OCI-LY7 (cell line): Measurements from ENCODE around the gene MACROD2. TPM values are rescaled to one million over a fixed set of nuclear protein-coding genes. Genes with fewer than 3 reads are reported as not detected.
A peak's percentile ranks its signal among the peaks of the same experiment; 100 is the strongest.

Experiments used
- BruUV-seq: library from RNA; stranded (reverse); fragments of 400-500 nt; replicated peaks from 2 replicates; lab custom pipeline; 2021; lab: Mats Ljungman, UMichigan
- CTCF ChIA-PET: fragments of 300-600 bp; sonication (Branson Sonifier 250); formaldehyde crosslinking; loops from one replicate; lab custom pipeline; 2022; ENCODE audit warnings: antibody characterized with exemption; ENCODE audit not compliant: unreplicated experiment; lab: Charles Lee
- POLR2A ChIA-PET: fragments of 300-600 bp; sonication (Branson Sonifier 250); formaldehyde crosslinking; loops from one replicate; lab custom pipeline; 2022; ENCODE audit warnings: antibody characterized with exemption; lab: Charles Lee
- DNase-seq: peaks from one replicate; pipeline ENCODE4 v3.0.0-alpha.2; 2015; ENCODE audit warnings: low spot score
- H2AFZ ChIP-seq: fragments of 200-600 bp; sonication (generic), shearing (Covaris generic); 2 replicates; pipeline ENCODE4 v1.6.1; 2014; ENCODE audit warnings: mild to moderate bottlenecking, antibody characterized with exemption, low read length, moderate library complexity
- H3K27ac ChIP-seq: fragments of 200-600 bp; sonication (generic); 2 replicates; pipeline ENCODE4 v1.5.1; 2014; ENCODE audit warnings: mixed run types, low read depth, mild to moderate bottlenecking, moderate library complexity, low read length, inconsistent platforms; ENCODE audit not compliant: poor library complexity, severe bottlenecking
- H3K36me3 ChIP-seq: fragments of 200-600 bp; sonication (generic); 2 replicates; pipeline ENCODE4 v1.6.1; 2014; ENCODE audit warnings: mild to moderate bottlenecking, antibody characterized with exemption, low read length, moderate library complexity, mixed read lengths; ENCODE audit not compliant: insufficient read depth
- H3K4me1 ChIP-seq: fragments of 200-600 bp; sonication (generic); 2 replicates; pipeline ENCODE4 v1.5.1; 2014; ENCODE audit warnings: mild to moderate bottlenecking, low read length; ENCODE audit not compliant: insufficient read depth, poor library complexity, severe bottlenecking
- H3K4me2 ChIP-seq: fragments of 200-600 bp; sonication (generic); 2 replicates; pipeline ENCODE4 v1.6.1; 2014; ENCODE audit warnings: mild to moderate bottlenecking, low read length
- H3K4me3 ChIP-seq: fragments of 200-600 bp; sonication (generic); 2 replicates; pipeline ENCODE4 v1.5.1; 2014; ENCODE audit warnings: mild to moderate bottlenecking, low read depth, low read length; ENCODE audit not compliant: poor library complexity, severe bottlenecking
- H3K79me2 ChIP-seq: fragments of 200-600 bp; sonication (generic); 2 replicates; pipeline ENCODE4 v1.6.1; 2016; ENCODE audit warnings: low read depth, mild to moderate bottlenecking, low read length, moderate library complexity, mixed read lengths; ENCODE audit not compliant: insufficient read depth
- H3K9me2 ChIP-seq: fragments of 200-600 bp; sonication (generic); 2 replicates; pipeline ENCODE4 v1.6.1; 2016; ENCODE audit warnings: mild to moderate bottlenecking, low read length, mixed read lengths; ENCODE audit not compliant: insufficient read depth
- H3K9me3 ChIP-seq: fragments of 200-600 bp; sonication (generic); 2 replicates; pipeline ENCODE4 v1.6.1; 2014; ENCODE audit warnings: mild to moderate bottlenecking, mixed run types, low read length, mixed read lengths
- H4K20me1 ChIP-seq: fragments of 200-600 bp; sonication (generic); 2 replicates; pipeline ENCODE4 v1.6.1; 2014; ENCODE audit warnings: mild to moderate bottlenecking, antibody characterized with exemption, low read length, moderate library complexity, mixed read lengths; ENCODE audit not compliant: insufficient read depth
- CTCF ChIP-seq: fragments of 200-600 bp; sonication (generic); conservative IDR thresholded peaks from 2 replicates; pipeline ENCODE4 v1.5.1; 2014; ENCODE audit warnings: mild to moderate bottlenecking, antibody characterized with exemption, low read length, moderate library complexity, mixed read lengths
- EZH2phosphoT487 ChIP-seq: fragments of 200-600 bp; sonication (generic); IDR thresholded peaks from 2 replicates; pipeline ENCODE4 v1.6.1; 2018; ENCODE audit warnings: low read depth, borderline replicate concordance, mild to moderate bottlenecking, mixed run types, antibody characterized with exemption, low read length, moderate library complexity, mixed read lengths
- intact Hi-C: fragments of 100-400 bp; cut with micrococcal nuclease; formaldehyde crosslinking; loops from one replicate; pipeline ENCODE4 v1.10.0; 2022; ENCODE audit not compliant: unreplicated experiment
- total RNA-seq, 2 experiments: library from RNA; depleted of rRNA in 1 of 2; stranded (reverse); fragments of >200 nt in 1 of 2; shearing (Covaris generic) in 1 of 2; gene quantifications; 2 replicates each; pipeline ENCODE4 v1.2.3, GENCODE V29; 2014 to 2022

The MACROD2 gene
- total RNA-seq, 2 experiments from 2014 or later = 0.09 to 4.5 TPM

- no peak for DNase-seq
- no peak overlapping the region for H3K4me2 ChIP-seq
These were observed 1880.1 kb downstream of the MACROD2 start for GRCh38 chr20:15875446-15875845.

GRCh38 chr20:15882553-15882952, 1887.2 kb downstream of the MACROD2 start:
- Histone ChIP-seq H3K9me2 (no peaks in the 10 kb centered on the region), H3K79me2 (no peaks in the 10 kb centered on the region), H3K4me2 (no peak overlapping the region), H3K4me1 (no peaks in the 10 kb centered on the region), H4K20me1 (no peaks in the 10 kb centered on the region), H3K9me3 (peaks cover 6% of the 10 kb centered on the region; the same call in 1 of the 2 replicates), H2AFZ (no peak overlapping the region), H3K4me3 (no peak overlapping the region), H3K36me3 (no peaks in the 10 kb centered on the region), H3K27ac (no peak overlapping the region)
- TF ChIP-seq CTCF (no peak), EZH2phosphoT487 (no peak)
- ChIA-PET POLR2A (interaction anchor here (0.7 to 1.0 kb wide), 2 partner anchors 10 to 32 kb away, joined by 3 read pairs; no protein-coding TSS in a partner anchor), CTCF (no interaction called here)
- intact Hi-C loops = no loop called here
- no peak for DNase-seq
- BruUV-seq = no TSS peak

More at GRCh38 chr20:15875446-15875845, 1880.1 kb downstream of the MACROD2 start:
- Histone ChIP-seq H3K4me1 (no peaks in the 10 kb centered on the region), H3K36me3 (no peaks in the 10 kb centered on the region), H3K9me2 (no peaks in the 10 kb centered on the region), H3K9me3 (no peaks in the 10 kb centered on the region), H4K20me1 (no peaks in the 10 kb centered on the region), H3K4me3 (no peak overlapping the region), H2AFZ (no peak overlapping the region), H3K79me2 (no peaks in the 10 kb centered on the region), H3K27ac (no peak overlapping the region)
- no peak for TF ChIP-seq CTCF
- no peak for TF ChIP-seq EZH2phosphoT487
- intact Hi-C loops = no loop called here
- CTCF ChIA-PET = no interaction called here
- POLR2A ChIA-PET = interaction anchor here (0.6 to 1.4 kb wide), 3 partner anchors 12 to 94 kb away, joined by 3 to 4 read pairs (median 3); no protein-coding TSS in a partner anchor
- no TSS peak for BruUV-seq

GRCh38 chr20:15886250-15886649, 1890.9 kb downstream of the MACROD2 start:
- ChIA-PET CTCF (interaction anchor here (1.0 kb wide), 1 partner anchor 19 kb away, joined by 4 read pairs; no protein-coding TSS in a partner anchor), POLR2A (interaction anchor here (0.7 to 1.2 kb wide), 3 partner anchors 18 to 27 kb away, joined by 3 to 4 read pairs (median 3); no protein-coding TSS in a partner anchor)
- no peaks in the 10 kb centered on the region for H4K20me1 ChIP-seq
- BruUV-seq = no TSS peak
- no peaks in the 10 kb centered on the region for H3K36me3 ChIP-seq
- no peak overlapping the region for H3K4me3 ChIP-seq
- H3K4me2 ChIP-seq = no peak overlapping the region
- no peaks in the 10 kb centered on the region for H3K9me2 ChIP-seq
- H2AFZ ChIP-seq = peak overlapping the region; percentile 21; the same call in 1 of the 2 replicates
- no peaks in the 10 kb centered on the region for H3K79me2 ChIP-seq
- no peak for TF ChIP-seq EZH2phosphoT487
- no peak for TF ChIP-seq CTCF
- no peak for DNase-seq
- intact Hi-C loops = no loop called here
- H3K9me3 ChIP-seq = peaks cover 5% of the 10 kb centered on the region; the same call in 1 of the 2 replicates
- H3K4me1 ChIP-seq = peaks cover 19% of the 10 kb centered on the region
- no peak overlapping the region for H3K27ac ChIP-seq
